Activated CD8-positive, alpha-beta memory T cell treated with anti-CD3 and anti-CD28 coated beads for 4 hours (primary cell): ENCODE data around the gene PPP2R5A.

Experiments used
- DNase-seq, 2 donors: peaks; one replicate each; pipeline ENCODE4 v3.0.0-alpha.2; 2020; ENCODE audit warnings: low read depth in 2 of 2

Gene PPP2R5A

GRCh38 chr1:212284744-212285684, at the start of gene PPP2R5A:
PPP2R5A (plus strand) TSS chr1:212285410; CDS start chr1:212286111, 701 bp downstream.
- DNase-seq = peak; percentile 97

GRCh38 chr1:212235857-212236256, 49.4 kb upstream of the PPP2R5A start:
- no peak for DNase-seq

- DNase-seq = no peak
Measured at GRCh38 chr1:212236664-212237220, 48.5 kb upstream of the PPP2R5A start.

GRCh38 chr1:212237651-212238050, 47.6 kb upstream of the PPP2R5A start:
- no peak for DNase-seq

- DNase-seq = no peak
Measured at GRCh38 chr1:212238552-212238951, 46.7 kb upstream of the PPP2R5A start.

- DNase-seq = no peak
Measured at GRCh38 chr1:212241501-212241900, 43.7 kb upstream of the PPP2R5A start.

GRCh38 chr1:212241957-212242287, 43.3 kb upstream of the PPP2R5A start:
- no peak for DNase-seq

GRCh38 chr1:212242288-212242984, 42.8 kb upstream of the PPP2R5A start:
- no peak for DNase-seq

- no peak for DNase-seq
Measured at GRCh38 chr1:212242985-212243308, 42.3 kb upstream of the PPP2R5A start.

GRCh38 chr1:212244441-212244840, 40.8 kb upstream of the PPP2R5A start:
- DNase-seq = no peak

- no peak for DNase-seq
Measured at GRCh38 chr1:212247179-212247721, 38.0 kb upstream of the PPP2R5A start.

- DNase-seq = no peak
Measured at GRCh38 chr1:212247988-212248387, 37.2 kb upstream of the PPP2R5A start.

- no peak for DNase-seq
Measured at GRCh38 chr1:212254853-212255363, 30.3 kb upstream of the PPP2R5A start.

GRCh38 chr1:212255705-212256307, 29.4 kb upstream of the PPP2R5A start:
- no peak for DNase-seq

- DNase-seq = no peak
Measured at GRCh38 chr1:212256369-212256768, 28.8 kb upstream of the PPP2R5A start.

- DNase-seq = no peak
Measured at GRCh38 chr1:212257157-212257556, 28.1 kb upstream of the PPP2R5A start.

GRCh38 chr1:212259693-212260480, 25.3 kb upstream of the PPP2R5A start:
- no peak for DNase-seq

GRCh38 chr1:212260557-212261355, 24.5 kb upstream of the PPP2R5A start:
- no peak for DNase-seq

GRCh38 chr1:212261361-212261929, 23.8 kb upstream of the PPP2R5A start:
- DNase-seq = no peak

GRCh38 chr1:212267017-212267416, 18.2 kb upstream of the PPP2R5A start:
- no peak for DNase-seq
